ENCODE data around the gene DNAH7. TPM values are rescaled to one million over a fixed set of nuclear protein-coding genes. Genes with fewer than 3 reads are reported as not detected.

Gene DNAH7
- total RNA-seq, 1 experiment from 2014 or later, result 0.09 TPM

DNA sequence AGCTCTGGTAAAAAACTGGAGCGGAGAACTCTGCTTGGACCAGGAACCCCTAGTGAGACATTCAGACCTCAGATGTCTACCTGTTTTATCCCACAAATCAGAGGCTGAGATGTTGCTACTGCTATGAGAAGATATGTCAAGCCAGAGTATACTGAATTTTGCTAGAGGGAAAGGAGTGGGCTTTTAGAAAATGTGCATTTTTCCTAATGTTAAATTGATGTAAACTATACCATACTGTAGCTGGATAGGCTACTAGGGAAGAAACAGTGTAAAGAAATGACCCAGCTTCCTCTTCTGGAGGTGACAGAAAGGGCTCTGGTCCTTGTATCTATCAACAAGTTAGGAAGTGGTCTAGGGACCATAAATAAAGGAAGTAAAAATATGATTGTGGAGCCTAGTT, 346.6 kb downstream of the DNAH7 start:
- H3K27ac Mint-ChIP-seq, result peak overlapping the region in 2 of 3 experiments; percentile 8 to 68; a peak in 1 of 7 replicates
- Histone ChIP-seq H3K4me1 (ENCODE audit: insufficient read depth, low read length) (no peaks in the 10 kb centered on the region), H3K4me2 (ENCODE audit: insufficient read depth, insufficient read length, low read length) (no peak overlapping the region), H3K4ac (ENCODE audit: low read depth, low read length) (no peak overlapping the region), H2BK120ac (ENCODE audit: low read depth, low read length, poor library complexity, severe bottlenecking) (no peak overlapping the region), H3T11ph (ENCODE audit: low read length) (no peak overlapping the region), H3K9me3 (ENCODE audit: control insufficient read depth, low read depth, low read length) (no peaks in the 10 kb centered on the region), H3K56ac (ENCODE audit: insufficient read length, low read depth, low read length) (no peak overlapping the region), H3K79me2 (ENCODE audit: insufficient read depth, low read length) (no peaks in the 10 kb centered on the region), H2AK5ac (ENCODE audit: insufficient read length, low read length) (no peak overlapping the region), H4K5ac (ENCODE audit: insufficient read length, low read depth, low read length) (no peak overlapping the region), H2AFZ (ENCODE audit: low read length) (no peak overlapping the region), H2BK12ac (ENCODE audit: insufficient read length, low read depth, low read length) (no peak overlapping the region), H2BK20ac (ENCODE audit: low read depth, low read length, poor library complexity, severe bottlenecking) (no peak overlapping the region), H3K9ac (ENCODE audit: extremely low read depth, insufficient read length, low read length) (no peak overlapping the region), H3K14ac (ENCODE audit: insufficient read depth, low read length) (no peak overlapping the region), H2BK15ac (ENCODE audit: low read depth, low read length) (no peak overlapping the region), H4K91ac (ENCODE audit: insufficient read length, low read depth, low read length) (no peak overlapping the region), H2BK5ac (ENCODE audit: insufficient read length, low read length) (no peak overlapping the region), H4K20me1 (ENCODE audit: control insufficient read depth, insufficient read depth, insufficient read length) (no peaks in the 10 kb centered on the region), H3K18ac (ENCODE audit: insufficient read length, low read depth, low read length) (no peak overlapping the region), H3K79me1 (ENCODE audit: insufficient read depth, low read depth, low read length, poor library complexity, severe bottlenecking) (no peaks in the 10 kb centered on the region), H3K23ac (ENCODE audit: insufficient read length, low read depth, low read length) (no peak overlapping the region), H3K23me2 (ENCODE audit: insufficient read length, low read depth, low read length, poor library complexity, severe bottlenecking) (no peaks in the 10 kb centered on the region), H3K27me3 (ENCODE audit: insufficient read depth, low read length) (no peaks in the 10 kb centered on the region), H4K8ac (replicated peaks; ENCODE audit: insufficient read length, low read depth, low read length) (no peak overlapping the region), H3K27ac (ENCODE audit: insufficient read length, low read depth, low read length) (no peak overlapping the region)
- WGBS (ENCODE audit: extremely low coverage, insufficient read length, low lambda C conversion rate), result no CpG with 5 or more reads among the region's 1 CpG
- H3K36me3 Mint-ChIP-seq (ENCODE audit: insufficient read depth in 1 of 3, low read depth in 3 of 3), result peaks cover 9 to 57% (median 43%) of the 10 kb centered on the region in 3 experiments; a peak in 6 of 7 replicates
- no peaks in the 10 kb centered on the region for H3K9me3 Mint-ChIP-seq
- no peak overlapping the region for H3K4me3 Mint-ChIP-seq
- peaks cover 0 to 3% of the 10 kb centered on the region in 2 experiments; a peak in 1 of 4 replicates for H3K4me1 Mint-ChIP-seq
- no peaks in the 10 kb centered on the region for H3K27me3 Mint-ChIP-seq (ENCODE audit: low read depth)
- TF ChIP-seq, protein P1, sequence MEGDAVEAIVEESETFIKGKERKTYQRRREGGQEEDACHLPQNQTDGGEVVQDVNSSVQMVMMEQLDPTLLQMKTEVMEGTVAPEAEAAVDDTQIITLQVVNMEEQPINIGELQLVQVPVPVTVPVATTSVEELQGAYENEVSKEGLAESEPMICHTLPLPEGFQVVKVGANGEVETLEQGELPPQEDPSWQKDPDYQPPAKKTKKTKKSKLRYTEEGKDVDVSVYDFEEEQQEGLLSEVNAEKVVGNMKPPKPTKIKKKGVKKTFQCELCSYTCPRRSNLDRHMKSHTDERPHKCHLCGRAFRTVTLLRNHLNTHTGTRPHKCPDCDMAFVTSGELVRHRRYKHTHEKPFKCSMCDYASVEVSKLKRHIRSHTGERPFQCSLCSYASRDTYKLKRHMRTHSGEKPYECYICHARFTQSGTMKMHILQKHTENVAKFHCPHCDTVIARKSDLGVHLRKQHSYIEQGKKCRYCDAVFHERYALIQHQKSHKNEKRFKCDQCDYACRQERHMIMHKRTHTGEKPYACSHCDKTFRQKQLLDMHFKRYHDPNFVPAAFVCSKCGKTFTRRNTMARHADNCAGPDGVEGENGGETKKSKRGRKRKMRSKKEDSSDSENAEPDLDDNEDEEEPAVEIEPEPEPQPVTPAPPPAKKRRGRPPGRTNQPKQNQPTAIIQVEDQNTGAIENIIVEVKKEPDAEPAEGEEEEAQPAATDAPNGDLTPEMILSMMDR (conservative IDR thresholded peaks at IDR 0.05), result no peak
- no peak for DNase-seq

Measured in H9 (cell line).